ENCODE results near the gene ADO.
"Not testable (repeated sequence)": the region's sequence is repeated elsewhere in the genome, so short reads cannot be mapped to it uniquely, and the experiment has no call there.

ADO gene

GRCh38 chr10:62804356-62805230, at the start of gene ADO:
Gene ADO (plus strand): TSS chr10:62804720. CDS start chr10:62805060, 340 bp downstream.
- DNase-seq (ENCODE audit: low read depth), result peak; percentile 68

GRCh38 chr10:62754963-62755362, 49.6 kb upstream of the ADO start:
- no peak for DNase-seq (ENCODE audit: low read depth)

GRCh38 chr10:62755662-62756653, 48.6 kb upstream of the ADO start:
- DNase-seq (ENCODE audit: low read depth), result no peak

GRCh38 chr10:62759599-62760175, 44.8 kb upstream of the ADO start:
- no peak for DNase-seq (ENCODE audit: low read depth)

DNA sequence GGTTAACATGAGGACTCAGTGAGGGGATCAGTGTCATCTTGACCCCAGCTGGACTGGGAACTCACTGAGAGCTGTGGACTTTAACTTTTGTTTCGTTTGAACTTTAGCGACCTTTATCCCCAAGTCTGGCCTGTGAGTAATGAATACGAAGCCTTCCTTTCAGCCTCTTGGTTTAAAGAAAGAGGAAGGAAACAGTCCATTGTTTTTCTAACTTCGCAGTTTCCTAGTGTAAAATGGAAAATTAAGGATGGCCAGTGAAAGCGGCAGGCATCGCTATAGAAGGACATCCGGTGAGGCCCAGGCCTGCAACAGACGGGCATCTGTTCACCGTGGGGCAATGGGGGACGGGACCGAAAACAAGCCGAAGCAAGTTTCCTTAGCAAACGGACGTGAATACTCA, 44.1 kb upstream of the ADO start:
- DNase-seq (ENCODE audit: low read depth), result no peak

DNA sequence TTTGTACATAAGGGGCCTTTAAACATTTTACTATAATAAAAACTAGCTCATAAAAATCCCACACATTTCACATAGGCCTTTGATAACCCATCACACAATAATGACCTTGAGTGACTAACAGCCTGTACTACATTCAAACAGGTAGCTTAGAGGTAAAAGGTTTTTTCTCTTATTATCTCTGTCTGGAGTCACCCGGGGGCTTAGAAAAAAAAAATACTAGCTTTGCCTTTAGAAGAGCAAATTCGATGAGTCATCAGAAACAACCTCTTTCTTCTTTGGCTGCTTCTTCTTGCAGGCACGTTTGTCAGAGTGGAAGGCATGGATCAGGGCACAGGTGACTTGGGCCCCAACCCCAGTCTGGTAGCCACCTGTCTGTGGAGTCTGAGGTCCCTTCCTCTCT, 43.4 kb upstream of the ADO start:
- DNase-seq (ENCODE audit: low read depth), result peak; percentile 37

DNA sequence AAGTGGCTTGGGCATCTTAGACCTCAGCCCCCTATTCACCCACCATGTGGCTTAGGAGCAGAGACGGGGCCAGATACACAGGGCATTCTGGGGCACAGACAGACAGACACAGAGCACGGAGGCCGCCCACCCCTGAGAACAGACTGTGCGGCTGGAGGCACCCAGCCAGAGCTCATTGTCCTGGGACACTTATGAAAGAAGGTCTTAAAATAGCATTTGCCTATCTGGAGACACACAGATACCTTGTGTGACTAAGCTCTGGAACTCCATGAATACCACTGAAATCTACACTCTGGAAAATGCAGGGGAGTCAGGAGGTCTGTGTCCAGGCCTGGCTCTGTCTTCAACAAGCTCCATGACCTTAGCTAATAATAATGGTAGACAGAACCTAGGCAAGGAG, 41.4 kb upstream of the ADO start:
- no peak for DNase-seq (ENCODE audit: low read depth)

GRCh38 chr10:62764011-62764410, 40.5 kb upstream of the ADO start:
- DNase-seq (ENCODE audit: low read depth), result no peak

GRCh38 chr10:62765726-62766125, 38.8 kb upstream of the ADO start:
- DNase-seq (ENCODE audit: low read depth), result no peak

- no peak for DNase-seq (ENCODE audit: low read depth)
Observed at GRCh38 chr10:62766386-62766785, 38.1 kb upstream of the ADO start.

DNA sequence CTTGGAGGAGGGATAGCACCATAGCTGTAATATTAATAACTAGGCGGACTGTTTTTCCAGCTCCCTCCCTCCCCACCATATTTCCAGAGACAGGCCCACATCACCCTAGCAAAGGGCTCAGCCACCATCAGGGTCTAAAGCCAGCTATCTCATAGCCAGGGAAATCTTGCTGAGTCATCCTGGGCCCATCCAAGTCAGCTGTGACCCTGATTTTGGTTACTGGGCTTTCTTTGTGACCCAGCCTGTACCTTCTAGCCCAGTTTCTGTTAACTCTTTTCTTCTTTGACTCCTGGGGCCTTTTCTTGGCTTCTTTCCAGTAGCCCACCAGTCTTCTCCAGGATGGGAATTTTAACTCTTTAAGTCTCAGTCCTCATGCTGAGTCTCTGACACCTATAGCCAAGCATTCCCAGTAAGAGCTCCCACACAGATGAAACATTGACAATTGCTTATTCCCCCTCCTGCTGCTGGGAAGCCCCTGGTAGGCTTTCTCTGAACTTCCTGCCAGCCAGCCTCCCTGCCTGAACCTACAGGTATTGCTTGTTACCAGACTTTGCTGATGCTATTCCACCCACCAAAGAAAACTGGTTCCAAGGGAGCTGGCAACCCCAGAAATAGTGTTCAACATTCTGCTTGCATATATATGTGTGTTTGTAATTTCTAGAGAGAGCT, 34.8 kb upstream of the ADO start:
- no peak for DNase-seq (ENCODE audit: low read depth)

GRCh38 chr10:62772186-62772974, 32.1 kb upstream of the ADO start:
- no peak for DNase-seq (ENCODE audit: low read depth)

DNA sequence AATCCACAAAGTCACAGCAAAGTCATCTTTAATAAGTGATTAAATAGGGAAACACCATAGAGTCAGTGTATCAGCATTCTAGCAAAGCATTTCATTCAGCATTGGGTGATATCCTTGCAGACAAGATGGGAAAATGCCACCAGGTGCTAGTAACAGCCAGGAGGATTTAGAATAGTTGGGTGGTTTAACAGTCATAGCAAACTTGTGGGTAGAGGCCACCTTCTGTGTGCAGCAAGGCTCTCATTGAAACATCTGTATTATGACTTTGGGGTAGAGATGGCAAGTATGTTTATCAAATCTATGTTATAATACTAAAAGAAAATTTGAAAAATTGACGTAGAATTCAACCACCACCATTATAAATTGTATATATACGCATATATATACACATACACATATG, 26.4 kb upstream of the ADO start:
- no peak for DNase-seq (ENCODE audit: low read depth)

- DNase-seq (ENCODE audit: low read depth), result peak; percentile 89
Observed at GRCh38 chr10:62779487-62780248, 24.9 kb upstream of the ADO start.

DNA sequence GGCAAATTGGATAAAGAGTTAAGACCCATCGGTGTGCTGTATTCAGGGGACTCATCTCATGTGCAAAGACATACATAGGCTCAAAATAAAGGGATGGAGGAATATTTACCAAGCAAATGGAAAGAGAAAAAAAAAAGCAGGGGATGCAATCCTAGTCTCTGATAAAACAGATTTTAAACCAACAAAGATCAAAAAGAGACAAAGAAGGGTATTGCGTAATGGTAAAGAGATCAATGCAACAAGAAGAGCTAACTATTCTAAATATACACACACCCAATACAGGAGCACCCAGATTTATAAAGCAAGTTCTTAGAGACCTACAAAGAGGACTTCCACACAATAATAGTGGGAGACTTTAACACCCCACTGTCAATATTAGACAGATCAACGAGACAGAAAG, 20.0 kb upstream of the ADO start:
- not testable (repeated sequence) for DNase-seq (ENCODE audit: low read depth)

DNA sequence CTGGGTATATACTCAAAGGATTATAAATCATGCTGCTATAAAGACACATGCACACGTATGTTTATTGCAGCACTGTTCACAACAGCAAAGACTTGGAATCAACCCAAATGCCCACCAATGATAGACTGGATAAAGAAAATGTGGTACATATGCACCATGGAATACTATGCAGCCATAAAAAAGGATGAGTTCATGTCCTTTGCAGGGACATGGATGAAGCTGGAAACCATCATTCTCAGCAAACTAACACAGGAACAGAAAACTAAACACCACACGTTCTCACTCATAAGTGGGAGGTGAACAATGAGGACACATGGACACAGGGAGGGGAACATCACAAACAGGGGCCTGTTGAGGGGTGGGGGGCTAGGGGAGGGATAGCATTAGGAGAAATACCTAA, 16.2 kb upstream of the ADO start:
- not testable (repeated sequence) for DNase-seq (ENCODE audit: low read depth)

DNA sequence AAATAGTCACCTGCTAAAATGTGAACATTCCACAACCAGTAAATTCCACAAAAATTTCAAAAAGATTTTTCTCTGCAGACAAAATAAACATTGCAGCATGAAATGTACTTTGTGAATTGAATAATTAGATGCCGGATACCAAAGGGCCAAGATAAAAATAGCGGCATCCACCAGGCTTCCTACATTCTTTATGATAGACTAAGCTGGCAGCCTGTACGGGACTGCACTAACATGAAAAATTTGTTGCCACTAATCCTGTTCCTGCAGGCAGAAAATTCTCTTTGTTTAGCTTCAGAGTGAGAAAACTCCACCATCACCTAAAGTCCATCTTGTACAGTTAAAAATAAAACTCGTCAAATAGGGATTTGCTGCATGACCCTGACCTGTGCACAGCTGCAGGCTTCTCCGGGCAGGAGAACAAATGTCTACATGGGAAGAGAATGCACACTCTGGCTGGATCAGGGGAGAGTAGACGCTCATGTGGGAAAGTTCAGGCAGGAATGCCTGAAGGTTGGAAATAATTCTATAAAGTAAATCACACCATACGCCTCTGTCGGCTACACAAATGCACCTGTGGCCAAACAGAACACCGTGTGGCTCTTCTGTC, 15.6 kb upstream of the ADO start:
- no peak for DNase-seq (ENCODE audit: low read depth)

GRCh38 chr10:62790019-62790555, 14.4 kb upstream of the ADO start:
- DNase-seq (ENCODE audit: low read depth), result no peak

DNA sequence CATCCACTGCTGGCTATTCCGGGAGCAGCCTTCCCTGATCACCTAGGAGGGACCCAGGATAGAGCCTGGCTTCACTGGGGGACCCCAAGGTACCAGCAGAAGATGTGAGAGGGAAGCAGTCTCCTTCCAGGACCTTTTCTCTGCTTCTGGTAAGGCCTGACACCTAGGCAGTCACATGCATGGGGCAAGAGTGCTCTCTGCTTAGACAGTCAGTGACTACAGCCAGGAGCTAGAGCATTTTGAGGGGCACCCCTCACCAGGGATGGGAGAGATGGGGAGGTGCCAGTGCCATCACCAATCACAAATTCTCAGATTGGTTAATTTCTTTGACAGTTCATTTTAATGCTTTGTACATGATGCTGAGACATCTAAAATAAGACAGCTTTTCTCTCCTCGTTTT, 13.9 kb upstream of the ADO start:
- DNase-seq (ENCODE audit: low read depth), result no peak

DNA sequence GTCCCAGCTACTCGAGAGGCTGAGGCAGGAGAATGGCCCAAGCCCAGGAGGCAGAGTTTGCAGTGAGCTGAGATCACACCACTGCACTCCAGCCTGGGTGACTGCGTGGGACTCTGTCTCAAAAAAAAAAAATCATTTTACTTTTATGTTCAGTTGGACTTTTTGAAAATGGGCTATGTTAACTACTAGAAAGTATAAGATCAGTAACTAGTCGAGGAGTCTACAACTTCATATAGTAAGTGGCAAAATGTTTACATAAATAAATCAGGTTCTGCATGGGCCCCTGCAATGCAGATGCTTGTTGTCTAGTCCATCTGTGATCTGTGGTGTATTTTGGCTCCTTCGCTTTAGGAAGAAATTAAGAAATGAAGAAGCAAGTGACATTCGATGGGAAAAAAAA, 12.3 kb upstream of the ADO start:
- no peak for DNase-seq (ENCODE audit: low read depth)
